Smooth muscle cell (in vitro differentiated cells): Measurements from ENCODE around the gene HPD. TPM values are rescaled to one million over a fixed set of nuclear protein-coding genes. Genes with fewer than 3 reads are reported as not detected.

ENCODE experiments used
- DNase-seq: peaks from one replicate; lab custom pipeline; 2025; ENCODE audit not compliant: unreplicated experiment; lab: John Stamatoyannopoulos, UW
- H2AFZ ChIP-seq: fragments of 200-600 bp; sonication (generic); 2 replicates; pipeline ENCODE4 v1.6.0; 2016; ENCODE audit warnings: antibody characterized with exemption, low read depth, mild to moderate bottlenecking
- H3F3A ChIP-seq: fragments of 200-600 bp; sonication (generic); 2 replicates; pipeline ENCODE4 v1.6.0; 2017; ENCODE audit warnings: antibody characterized with exemption, low read depth
- H3K27ac ChIP-seq: fragments of 200-600 bp; sonication (generic); 2 replicates; pipeline ENCODE4 v1.5.1; 2016; ENCODE audit warnings: low read depth, mild to moderate bottlenecking
- H3K27me3 ChIP-seq: fragments of 200-600 bp; sonication (generic); 2 replicates; pipeline ENCODE4 v1.6.1; 2016; ENCODE audit warnings: low read depth, mild to moderate bottlenecking
- H3K36me3 ChIP-seq: fragments of 200-600 bp; sonication (generic); 2 replicates; pipeline ENCODE4 v1.5.1; 2016; ENCODE audit warnings: low read depth
- H3K4me1 ChIP-seq: fragments of 200-600 bp; sonication (generic); 2 replicates; pipeline ENCODE4 v1.5.1; 2016; ENCODE audit warnings: low read depth
- H3K4me2 ChIP-seq: fragments of 200-600 bp; sonication (generic); 2 replicates; pipeline ENCODE4 v1.6.0; 2016; ENCODE audit warnings: mild to moderate bottlenecking
- H3K4me3 ChIP-seq: fragments of 200-600 bp; sonication (generic); 2 replicates; pipeline ENCODE4 v1.5.1; 2016; ENCODE audit warnings: mild to moderate bottlenecking
- H3K79me2 ChIP-seq: fragments of 200-600 bp; sonication (generic); 2 replicates; pipeline ENCODE4 v1.6.0; 2016; ENCODE audit warnings: low read depth, mild to moderate bottlenecking
- H3K9ac ChIP-seq: fragments of 200-600 bp; sonication (generic); 2 replicates; pipeline ENCODE4 v1.6.0; 2016; ENCODE audit warnings: low read depth
- H3K9me3 ChIP-seq: fragments of 200-600 bp; sonication (generic); replicated peaks from 2 replicates; pipeline ENCODE4 v1.5.1; 2016; ENCODE audit warnings: low read depth
- H4K20me1 ChIP-seq: fragments of 200-600 bp; sonication (generic); 2 replicates; pipeline ENCODE4 v1.6.0; 2016; ENCODE audit warnings: low read depth
- CTCF ChIP-seq: fragments of 200-600 bp; sonication (generic); IDR thresholded peaks from 2 replicates; pipeline ENCODE4 v1.5.1; 2017; ENCODE audit warnings: borderline replicate concordance, mild to moderate bottlenecking, antibody characterized with exemption; ENCODE audit not compliant: insufficient read depth, poor library complexity, severe bottlenecking
- WGBS: methylation state at CpG from one replicate; pipeline ENCODE4 v1.1.7; 2016; ENCODE audit warnings: low lambda C conversion rate; 5-methylcytosine and 5-hydroxymethylcytosine counted together
- polyA plus RNA-seq: library from polyadenylated mRNA; unstranded; fragments of >200 nt; fragmentation: Nextera tagmentation; extraction: Ambion mirVana; gene quantifications from 2 replicates; pipeline ENCODE4 v1.2.1, GENCODE V29; 2016
- total RNA-seq: library from RNA; depleted of rRNA; stranded (reverse); fragments of >200 nt; gene quantifications from 2 replicates; pipeline ENCODE4 v1.2.3, GENCODE V29; 2014

Gene HPD
- total and polyA plus RNA-seq, 2 experiments from 2014 or later = not detected

- Histone ChIP-seq H2AFZ (no peak overlapping the region), H3K36me3 (no peaks in the 10 kb centered on the region), H4K20me1 (peaks cover 13% of the 10 kb centered on the region), H3K27ac (no peak overlapping the region), H3K79me2 (no peaks in the 10 kb centered on the region), H3K4me2 (no peak overlapping the region), H3K9me3 (no peaks in the 10 kb centered on the region), H3K4me1 (no peaks in the 10 kb centered on the region), H3K4me3 (no peak overlapping the region), H3K9ac (no peak overlapping the region), H3F3A (no peaks in the 10 kb centered on the region), H3K27me3 (no peaks in the 10 kb centered on the region)
- WGBS = 97% methylated on average over 19 of the region's 19 CpGs
- DNase-seq = no peak
- no peak for TF ChIP-seq CTCF
Observed at GRCh38 chr12:121831571-121832245, 27.0 kb downstream of the HPD start.

GRCh38 chr12:121830588-121831265 is 27.9 kb downstream of the HPD start:
- Histone ChIP-seq H2AFZ (no peak overlapping the region), H3K9me3 (no peaks in the 10 kb centered on the region), H3K4me2 (no peak overlapping the region), H4K20me1 (peaks cover 13% of the 10 kb centered on the region), H3K9ac (no peak overlapping the region), H3K36me3 (no peaks in the 10 kb centered on the region), H3K4me1 (no peaks in the 10 kb centered on the region), H3K27ac (no peak overlapping the region), H3F3A (no peaks in the 10 kb centered on the region), H3K4me3 (no peak overlapping the region), H3K27me3 (no peaks in the 10 kb centered on the region), H3K79me2 (no peaks in the 10 kb centered on the region)
- 99% methylated on average over 29 of the region's 29 CpGs for WGBS
- no peak for TF ChIP-seq CTCF
- no peak for DNase-seq

- Histone ChIP-seq H3K79me2 (no peaks in the 10 kb centered on the region), H3K9me3 (no peaks in the 10 kb centered on the region), H3K36me3 (no peaks in the 10 kb centered on the region), H3K4me3 (no peak overlapping the region), H3K4me2 (no peak overlapping the region), H3K27me3 (no peaks in the 10 kb centered on the region), H3K9ac (no peak overlapping the region), H3K27ac (no peak overlapping the region), H2AFZ (no peak overlapping the region), H3K4me1 (no peaks in the 10 kb centered on the region), H3F3A (no peaks in the 10 kb centered on the region), H4K20me1 (peaks cover 13% of the 10 kb centered on the region)
- DNase-seq = no peak
- WGBS = 100% methylated on average over 10 of the region's 23 CpGs
- TF ChIP-seq CTCF = no peak
Observed at GRCh38 chr12:121830134-121830533, 28.5 kb downstream of the HPD start.
